GM12878 (cell line): ENCODE results near the gene PLA2G12B. TPM values are rescaled to one million over a fixed set of nuclear protein-coding genes. Genes with fewer than 3 reads are reported as not detected.

Experiments used
- ATAC-seq: fragments of 200-7000 bp; cut with Tn5 transposase; 3 replicates; pipeline ENCODE4 v1.9.1; 2020; ENCODE audit warnings: mild to moderate bottlenecking, moderate library complexity
- BruUV-seq: library from RNA; stranded (reverse); fragments of 400-500 nt; replicated peaks from 2 replicates; lab custom pipeline; 2021; lab: Mats Ljungman, UMichigan
- CTCF ChIA-PET: fragments of 300-600 bp; sonication (Branson Sonifier 250); formaldehyde crosslinking; extraction: SDS; loops from one replicate; lab custom pipeline; 2021; ENCODE audit warnings: inconsistent platforms; lab: Yijun Ruan, JAX
- POLR2A ChIA-PET: fragments of 350-600 bp; formaldehyde crosslinking; extraction: SDS; loops from one replicate; lab custom pipeline; 2021; ENCODE audit warnings: inconsistent platforms; lab: Charles Lee
- RAD21 ChIA-PET: fragments of 300-600 bp; sonication (Branson Sonifier 250); formaldehyde crosslinking; loops from one replicate; lab custom pipeline; 2023; ENCODE audit warnings: antibody characterized with exemption; ENCODE audit not compliant: unreplicated experiment; lab: Charles Lee
- SMC1A ChIA-PET: fragments of 300-600 bp; sonication (Branson Sonifier 250); formaldehyde crosslinking; loops from one replicate; lab custom pipeline; 2023; ENCODE audit not compliant: unreplicated experiment, uncharacterized antibody; lab: Charles Lee
- DNase-seq: peaks from one replicate; pipeline ENCODE4 v3.0.0-alpha.2; 2011; ENCODE audit warnings: low read depth, low spot score
- FAIRE-seq: peaks from 3 replicates; lab custom pipeline; 2011; peaks lifted over from hg19 to GRCh38; lab: Jason Lieb, UNC
- H2AFZ ChIP-seq: 2 replicates; pipeline ENCODE4 v1.6.0; 2011; ENCODE audit warnings: low read depth, low read length, control low read depth; ENCODE audit not compliant: control insufficient read depth
- H3K27ac ChIP-seq: 2 replicates; pipeline ENCODE4 v1.5.1; 2011; ENCODE audit warnings: control low read depth; ENCODE audit not compliant: control insufficient read depth, insufficient read depth
- H3K27me3 ChIP-seq, 2 experiments: replicated peaks in 1 of 2; 2 replicates each; pipeline versions ENCODE4 v1.6.0 to v1.6.1; 2011; ENCODE audit warnings: low read length in 1 of 2; ENCODE audit not compliant: control insufficient read depth in 2 of 2, insufficient read depth in 2 of 2
- H3K36me3 ChIP-seq, 2 experiments: 2 replicates each; pipeline ENCODE4 v1.5.1; 2011; ENCODE audit warnings: low read length in 1 of 2; ENCODE audit not compliant: control insufficient read depth in 2 of 2, insufficient read depth in 2 of 2
- H3K4me1 ChIP-seq: 2 replicates; pipeline ENCODE4 v1.6.1; 2011; ENCODE audit warnings: mild to moderate bottlenecking, low read length, moderate library complexity, mixed read lengths; ENCODE audit not compliant: control insufficient read depth, insufficient read depth
- H3K4me2 ChIP-seq: 2 replicates; pipeline ENCODE4 v1.6.0; 2011; ENCODE audit warnings: control low read depth; ENCODE audit not compliant: control insufficient read depth, insufficient read depth
- H3K4me3 ChIP-seq: fragments of 200-600 bp; sonication (generic); 2 replicates; pipeline ENCODE4 v1.5.1; 2016
- H3K79me2 ChIP-seq: 2 replicates; pipeline ENCODE4 v1.6.0; 2011; ENCODE audit warnings: low read length; ENCODE audit not compliant: control insufficient read depth, insufficient read depth
- H3K9ac ChIP-seq: 2 replicates; pipeline ENCODE4 v1.8.0; 2011; ENCODE audit warnings: low read length, control low read depth, mixed read lengths; ENCODE audit not compliant: control insufficient read depth, insufficient read depth
- H3K9me3 ChIP-seq: replicated peaks from 3 replicates; pipeline ENCODE4 v1.5.1; 2011; ENCODE audit warnings: mild to moderate bottlenecking, low read length; ENCODE audit not compliant: control insufficient read depth, insufficient read depth
- H4K20me1 ChIP-seq: 2 replicates; pipeline ENCODE4 v1.6.0; 2011; ENCODE audit not compliant: control insufficient read depth, insufficient read depth
- ATF3 ChIP-seq: IDR thresholded peaks from 2 replicates; pipeline ENCODE4 v1.6.1; 2011; ENCODE audit warnings: low read depth, mild to moderate bottlenecking, low read length, moderate library complexity, borderline replicate concordance; ENCODE audit errors: extremely low read depth
- BRCA1 ChIP-seq: IDR thresholded peaks from 2 replicates; pipeline ENCODE4 v1.6.1; 2011; ENCODE audit warnings: low read depth, low read length, improper control_type of control experiment
- CBFB ChIP-seq: IDR thresholded peaks from 2 replicates; pipeline ENCODE4 v1.6.1; 2016; ENCODE audit warnings: antibody characterized with exemption, low read depth
- CHD1 ChIP-seq: IDR thresholded peaks from 2 replicates; pipeline ENCODE4 v1.6.1; 2012; ENCODE audit warnings: low read depth, low read length, improper control_type of control experiment
- GATAD2B ChIP-seq: fragments of 450-650 bp; conservative IDR thresholded peaks from 2 replicates; pipeline ENCODE4 v1.6.1; 2017; ENCODE audit warnings: low read depth, mild to moderate bottlenecking, moderate library complexity
- NR2F1 ChIP-seq: fragments of 450-650 bp; conservative IDR thresholded peaks from 2 replicates; pipeline ENCODE4 v1.6.1; 2017; ENCODE audit warnings: mild to moderate bottlenecking
- RELA ChIP-seq: fragments of 450-650 bp; IDR thresholded peaks from 2 replicates; pipeline ENCODE4 v1.8.0; 2014; ENCODE audit warnings: borderline replicate concordance; ENCODE audit not compliant: partially characterized antibody
- SMARCA5 ChIP-seq: fragments of 450-650 bp; IDR thresholded peaks from 2 replicates; pipeline ENCODE4 v1.6.1; 2017; ENCODE audit warnings: mild to moderate bottlenecking
- SP1 ChIP-seq: IDR thresholded peaks from one replicate; pipeline ENCODE4 v1.6.1; 2011; ENCODE audit warnings: low read depth, low read length
- YBX1 ChIP-seq: fragments of 450-650 bp; IDR thresholded peaks from 2 replicates; pipeline ENCODE4 v1.6.1; 2016; ENCODE audit warnings: antibody characterized with exemption
- ZNF24 ChIP-seq: fragments of 450-650 bp; IDR thresholded peaks from 2 replicates; pipeline ENCODE4 v1.6.1; 2017; ENCODE audit warnings: antibody characterized with exemption, mild to moderate bottlenecking
- ZNF687 ChIP-seq: fragments of 450-650 bp; IDR thresholded peaks from 2 replicates; pipeline ENCODE4 v1.6.1; 2017; ENCODE audit warnings: mild to moderate bottlenecking, moderate library complexity
- WGBS: methylation state at CpG from one replicate; pipeline ENCODE4 v1.1.6; 2016; ENCODE audit warnings: low lambda C conversion rate; ENCODE audit not compliant: insufficient replicate concordance, insufficient coverage; ENCODE audit errors: missing lambda C conversion rate; 5-methylcytosine and 5-hydroxymethylcytosine counted together
- in situ Hi-C: fragments of 300-500 bp; cut with MboI; formaldehyde crosslinking; loops from 9 replicates; pipeline ENCODE4 v1.14.3; 2018; ENCODE audit warnings: mixed read lengths
- intact Hi-C: fragments of 100-400 bp; cut with micrococcal nuclease; formaldehyde crosslinking; loops from one replicate; pipeline ENCODE4 v1.14.2; 2022; ENCODE audit not compliant: unreplicated experiment
- polyA plus RNA-seq, 11 experiments: library from polyadenylated mRNA; depleted of rRNA in 4 of 11; unstranded in 6 of 11; stranded (reverse) in 5 of 11; fragments of >200 nt; fragmentation: Nextera tagmentation in 4 of 11; fragmentation: Illumina TruSeq in 1 of 11; extraction: Ambion mirVana in 4 of 11; extraction: Trizol in 1 of 11; gene quantifications; 1 replicate in 1 of 11; 2 replicates in 10 of 11; pipeline versions ENCODE4 v1.2.1 to v1.2.3, GENCODE V29; 2011 to 2016; ENCODE audit warnings: inconsistent platforms in 2 of 11, missing spikeins in 2 of 11, low read depth in 1 of 11
- total RNA-seq, 4 experiments: library from RNA; depleted of rRNA in 3 of 4; stranded (reverse); fragments of >200 nt in 3 of 4; fragmentation: Illumina TruSeq in 1 of 4; extraction: Trizol in 1 of 4; gene quantifications; 2 replicates each; pipeline versions ENCODE4 v1.2.1 to v1.2.3, GENCODE V29; 2013 to 2021

Gene PLA2G12B
- total and polyA plus RNA-seq, 10 of the 15 experiments (the other 5 are each of a cell fraction or from before 2014, with no cell fraction given): not detected

- ChIA-PET SMC1A (interaction anchor here (0.7 kb wide), 1 partner anchor 23 kb away, joined by 3 read pairs; no protein-coding TSS in a partner anchor), RAD21 (no interaction called here), POLR2A (interaction anchor here (0.6 kb wide), 1 partner anchor 8 kb away, joined by 5 read pairs; no protein-coding TSS in a partner anchor), CTCF (no interaction called here)
- no peaks in the 10 kb centered on the region for H3K36me3 ChIP-seq
- no peak overlapping the region for H3K4me2 ChIP-seq
- H4K20me1 ChIP-seq: no peaks in the 10 kb centered on the region
- no peak for TF ChIP-seq CBFB
- no peak for TF ChIP-seq GATAD2B
- TF ChIP-seq RELA: no peak
- TF ChIP-seq NR2F1: no peak
- no peak for TF ChIP-seq ATF3
- no peak for TF ChIP-seq SP1
- H3K9me3 ChIP-seq: peaks cover 2% of the 10 kb centered on the region
- no peaks in the 10 kb centered on the region for H3K4me1 ChIP-seq
- ATAC-seq: no peak
- H2AFZ ChIP-seq: no peak overlapping the region
- intact Hi-C loops (no loop called here), in situ Hi-C loops (no loop called here)
- DNase-seq: no peak
- BruUV-seq: no TSS peak
- H3K27me3 ChIP-seq: no peaks in the 10 kb centered on the region
- FAIRE-seq: no peak
- H3K79me2 ChIP-seq: no peaks in the 10 kb centered on the region
- H3K4me3 ChIP-seq: no peak overlapping the region
- H3K9ac ChIP-seq: no peak overlapping the region
- no peak overlapping the region for H3K27ac ChIP-seq
These were observed 25.1 kb upstream of the PLA2G12B start for GRCh38 chr10:72979709-72980108.

- no peaks in the 10 kb centered on the region for H3K4me1 ChIP-seq
- TF ChIP-seq ZNF687 (no peak), BRCA1 (no peak), ZNF24 (no peak), CHD1 (no peak), SMARCA5 (no peak), YBX1 (no peak)
- TF ChIP-seq, all 136 proteins: peak for 0
- CTCF ChIA-PET: no interaction called here
- Histone ChIP-seq H3K9ac (no peak overlapping the region), H3K79me2 (no peaks in the 10 kb centered on the region), H3K4me3 (no peak overlapping the region), H3K27me3 (no peaks in the 10 kb centered on the region), H3K4me2 (no peak overlapping the region), H3K27ac (no peak overlapping the region), H3K9me3 (peaks cover 2% of the 10 kb centered on the region), H2AFZ (no peak overlapping the region), H4K20me1 (no peaks in the 10 kb centered on the region), H3K36me3 (no peaks in the 10 kb centered on the region)
- 43% methylated on average over 1 of the region's 1 CpG for WGBS
- no TSS peak for BruUV-seq
- no peak for DNase-seq
- FAIRE-seq: no peak
- intact Hi-C loops: no loop called here
- POLR2A ChIA-PET: no interaction called here
- ATAC-seq: no peak
- SMC1A ChIA-PET: no interaction called here
- RAD21 ChIA-PET: no interaction called here
- in situ Hi-C loops: no loop called here
These were observed 22.3 kb upstream of the PLA2G12B start for GRCh38 chr10:72976886-72977285.
